HG02885 (cell line): Measurements from ENCODE around the gene NR2F1-AS1.
A peak's percentile ranks its signal among the peaks of the same experiment; 100 is the strongest.

Experiments
- ATAC-seq: cut with Tn5 transposase; IDR thresholded peaks from one replicate; pipeline ENCODE4 v1.9.1; 2021; ENCODE audit warnings: mild to moderate bottlenecking; ENCODE audit not compliant: unreplicated experiment, poor library complexity

Gene NR2F1-AS1

GRCh38 chr5:93591323-93591945 lies 10.4 kb upstream of the NR2F1-AS1 start:
- ATAC-seq, result no peak

- ATAC-seq, result no peak
These were observed 9.5 kb upstream of the NR2F1-AS1 start for GRCh38 chr5:93590493-93590892.

- no peak for ATAC-seq
These were observed 8.8 kb upstream of the NR2F1-AS1 start for GRCh38 chr5:93589829-93590215.

GRCh38 chr5:93589152-93589828 lies 8.3 kb upstream of the NR2F1-AS1 start:
- ATAC-seq, result no peak

- ATAC-seq, result no peak
These were observed 7.5 kb upstream of the NR2F1-AS1 start for GRCh38 chr5:93588352-93589151.

GRCh38 chr5:93587597-93588351 lies 6.8 kb upstream of the NR2F1-AS1 start:
- ATAC-seq, result no peak

- peak; percentile 42 for ATAC-seq
These were observed 5.9 kb upstream of the NR2F1-AS1 start for GRCh38 chr5:93586736-93587596.

GRCh38 chr5:93585767-93586385 lies 4.9 kb upstream of the NR2F1-AS1 start:
- no peak for ATAC-seq

- no peak for ATAC-seq
These were observed 4.2 kb upstream of the NR2F1-AS1 start for GRCh38 chr5:93585041-93585766.

- no peak for ATAC-seq
These were observed 3.6 kb upstream of the NR2F1-AS1 start for GRCh38 chr5:93584596-93585040.

- ATAC-seq, result peak; percentile 40
These were observed 3.0 kb upstream of the NR2F1-AS1 start for GRCh38 chr5:93583768-93584595.

GRCh38 chr5:93583439-93583767 lies 2.4 kb upstream of the NR2F1-AS1 start:
- no peak for ATAC-seq

- ATAC-seq, result no peak
These were observed 1.8 kb upstream of the NR2F1-AS1 start, which contains the start of gene NR2F1 for GRCh38 chr5:93582677-93583438. Gene NR2F1, plus strand, starts transcription at chr5:93583222. Its CDS starts 1,802 bp downstream, at chr5:93585024.

- ATAC-seq, result no peak
These were observed 1.1 kb upstream of the NR2F1-AS1 start for GRCh38 chr5:93582167-93582462.

GRCh38 chr5:93580063-93580926 lies 724 bp downstream of the NR2F1-AS1 start:
- ATAC-seq, result no peak

GRCh38 chr5:93579692-93580062 lies 1.3 kb downstream of the NR2F1-AS1 start:
- ATAC-seq, result no peak
